ENCODE results near the gene KRTAP5-1. TPM values are rescaled to one million over a fixed set of nuclear protein-coding genes. Genes with fewer than 3 reads are reported as not detected.
"Not testable (repeated sequence)": the region's sequence is repeated elsewhere in the genome, so short reads cannot be mapped to it uniquely, and the experiment has no call there.

The KRTAP5-1 gene
- total RNA-seq, 1 donor from 2014 or later = not detected

- H3K27me3 ChIP-seq = no peaks in the 10 kb centered on the region
- DNase-seq (ENCODE audit: extremely low spot score in 2 of 2) = no peak
- H3K4me1 ChIP-seq = no peaks in the 10 kb centered on the region
- no peak within 1 kb of the TSS for H3K27ac ChIP-seq
- H3K36me3 ChIP-seq = no peaks in the 10 kb centered on the region
- intact Hi-C loops (cut with DNase I) = no loop called here
- TF ChIP-seq CTCF (IDR thresholded peaks at IDR 0.05) (no peak), POLR2A (IDR thresholded peaks at IDR 0.05) (no peak), POLR2AphosphoS5 (IDR thresholded peaks at IDR 0.05; ENCODE audit: insufficient read depth in 1 of 2, low read depth in 1 of 2) (no peak)
- no peaks in the 10 kb centered on the region for H3K9me3 ChIP-seq
- no peak within 1 kb of the TSS for H3K4me3 ChIP-seq
Measured at GRCh38 chr11:1597994-1598380, 12.9 kb upstream of the KRTAP5-1 start, which contains the start of gene KRTAP5-2. Gene KRTAP5-2, minus strand, starts transcription at chr11:1598294. Its CDS starts 44 bp downstream, at chr11:1598250.

- no peak overlapping the region for H3K4me3 ChIP-seq
- intact Hi-C loops (cut with DNase I) = no loop called here
- no peak for TF ChIP-seq CTCF (IDR thresholded peaks at IDR 0.05)
- no peak for TF ChIP-seq POLR2A (IDR thresholded peaks at IDR 0.05)
- TF ChIP-seq POLR2AphosphoS5 (IDR thresholded peaks at IDR 0.05; ENCODE audit: insufficient read depth in 1 of 2, low read depth in 1 of 2) = no peak
Measured at GRCh38 chr11:1597331-1597993, 12.4 kb upstream of the KRTAP5-1 start.

DNA sequence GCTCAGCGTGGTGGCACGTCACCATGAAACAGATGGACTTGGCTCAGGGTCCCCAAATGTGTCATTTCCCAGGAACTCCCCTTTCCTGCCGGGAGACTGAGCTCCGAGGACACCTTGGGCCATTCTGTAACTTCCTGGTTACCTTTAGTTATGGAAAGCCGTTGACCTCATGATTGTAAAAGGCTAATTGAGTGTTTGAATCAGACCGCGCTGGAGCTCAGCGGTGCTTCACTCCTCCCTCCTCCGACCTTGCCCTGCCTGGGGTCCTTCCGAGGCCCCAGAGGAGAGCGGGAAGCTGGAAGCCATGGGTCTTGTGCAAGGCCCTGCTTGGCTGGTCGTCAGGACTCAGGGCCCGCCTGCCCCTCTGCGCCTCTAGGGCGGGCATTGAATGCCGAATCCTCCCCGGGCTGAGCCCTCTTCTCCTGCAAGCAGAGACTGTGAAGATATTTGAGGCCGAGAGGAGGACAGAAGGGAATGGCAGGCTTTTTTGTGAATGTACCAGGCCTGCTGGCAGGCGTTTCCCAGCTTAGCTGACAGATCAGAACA is 11.6 kb upstream of the KRTAP5-1 start:
- H3K4me3 ChIP-seq; H3K36me3 ChIP-seq; H3K9me3 ChIP-seq; H3K27ac ChIP-seq; H3K27me3 ChIP-seq; H3K4me1 ChIP-seq; DNase-seq (ENCODE audit: extremely low spot score in 2 of 2); intact Hi-C loops (cut with DNase I): not testable (repeated sequence)

More at GRCh38 chr11:1597331-1597993, 12.4 kb upstream of the KRTAP5-1 start:
- no peaks in the 10 kb centered on the region for H3K4me1 ChIP-seq
- no peak overlapping the region for H3K27ac ChIP-seq
- H3K36me3 ChIP-seq = no peaks in the 10 kb centered on the region
- no peaks in the 10 kb centered on the region for H3K27me3 ChIP-seq
- no peak for DNase-seq (ENCODE audit: extremely low spot score in 2 of 2)
- no peaks in the 10 kb centered on the region for H3K9me3 ChIP-seq

- intact Hi-C loops (cut with DNase I); H3K4me3 ChIP-seq; H3K27me3 ChIP-seq; H3K4me1 ChIP-seq; H3K27ac ChIP-seq; H3K36me3 ChIP-seq; H3K9me3 ChIP-seq; DNase-seq (ENCODE audit: extremely low spot score in 2 of 2): not testable (repeated sequence)
Measured at GRCh38 chr11:1595994-1596575, 11.0 kb upstream of the KRTAP5-1 start.

DNA sequence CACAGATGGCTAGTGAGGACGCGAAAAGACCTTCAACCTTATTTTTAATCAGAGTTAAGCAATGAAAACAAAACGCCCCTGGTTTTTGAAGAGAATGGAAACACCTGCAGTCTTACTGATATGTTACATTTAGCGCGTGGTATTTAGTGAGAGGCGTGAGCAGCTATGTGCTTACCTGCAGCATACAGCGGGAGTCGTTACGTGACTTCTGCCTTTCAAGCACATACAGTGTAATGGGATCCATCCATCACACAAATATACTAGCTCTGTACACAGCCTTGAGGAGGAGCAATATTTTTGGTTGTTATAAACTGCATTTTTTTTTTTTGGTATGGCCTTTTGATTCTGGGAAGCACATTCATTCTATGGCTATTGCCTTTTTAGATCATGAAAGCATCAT is 7.5 kb upstream of the KRTAP5-1 start:
- no peak overlapping the region for H3K4me3 ChIP-seq
- no peak for DNase-seq (ENCODE audit: extremely low spot score in 2 of 2)
- no peaks in the 10 kb centered on the region for H3K4me1 ChIP-seq
- no peaks in the 10 kb centered on the region for H3K36me3 ChIP-seq
- no peak overlapping the region for H3K27ac ChIP-seq
- no peaks in the 10 kb centered on the region for H3K9me3 ChIP-seq
- no peaks in the 10 kb centered on the region for H3K27me3 ChIP-seq
- TF ChIP-seq CTCF (IDR thresholded peaks at IDR 0.05) (no peak), POLR2AphosphoS5 (IDR thresholded peaks at IDR 0.05; ENCODE audit: insufficient read depth in 1 of 2, low read depth in 1 of 2) (no peak)
- intact Hi-C loops (cut with DNase I) = no loop called here

- Histone ChIP-seq H3K4me1 (no peaks in the 10 kb centered on the region), H3K4me3 (no peak overlapping the region), H3K36me3 (no peaks in the 10 kb centered on the region), H3K27ac (no peak overlapping the region), H3K9me3 (no peaks in the 10 kb centered on the region), H3K27me3 (no peaks in the 10 kb centered on the region)
- intact Hi-C loops (cut with DNase I) = no loop called here
- no peak for DNase-seq (ENCODE audit: extremely low spot score in 2 of 2)
- no peak for TF ChIP-seq CTCF (IDR thresholded peaks at IDR 0.05)
- TF ChIP-seq POLR2A (IDR thresholded peaks at IDR 0.05) = no peak
- no peak for TF ChIP-seq POLR2AphosphoS5 (IDR thresholded peaks at IDR 0.05; ENCODE audit: insufficient read depth in 1 of 2, low read depth in 1 of 2)
Measured at GRCh38 chr11:1589996-1590395, 4.9 kb upstream of the KRTAP5-1 start.

GRCh38 chr11:1589191-1589963 is 4.3 kb upstream of the KRTAP5-1 start:
- H3K9me3 ChIP-seq; H3K36me3 ChIP-seq; H3K4me3 ChIP-seq; H3K27ac ChIP-seq; DNase-seq (ENCODE audit: extremely low spot score in 2 of 2); H3K27me3 ChIP-seq; H3K4me1 ChIP-seq; intact Hi-C loops (cut with DNase I): not testable (repeated sequence)
